GM12872 (cell line): ENCODE data around the gene AGPAT2.

Experiments
- CTCF ChIP-seq: IDR thresholded peaks from 3 replicates; pipeline ENCODE4 v1.5.1; 2011; ENCODE audit warnings: low read depth, mild to moderate bottlenecking, low read length, moderate library complexity; ENCODE audit not compliant: insufficient read depth

Gene AGPAT2

GRCh38 chr9:136687721-136688223, 515 bp upstream of the AGPAT2 start:
- no peak for TF ChIP-seq CTCF

- no peak for TF ChIP-seq CTCF
Observed at GRCh38 chr9:136686534-136686793, 793 bp downstream of the AGPAT2 start.

- no peak for TF ChIP-seq CTCF
Observed at GRCh38 chr9:136685790-136686533, 1.3 kb downstream of the AGPAT2 start.

GRCh38 chr9:136685216-136685615, 2.0 kb downstream of the AGPAT2 start:
- no peak for TF ChIP-seq CTCF

- no peak for TF ChIP-seq CTCF
Observed at GRCh38 chr9:136684799-136685198, 2.5 kb downstream of the AGPAT2 start.

- TF ChIP-seq CTCF = no peak
Observed at GRCh38 chr9:136684339-136684738, 2.9 kb downstream of the AGPAT2 start.

- TF ChIP-seq CTCF = no peak
Observed at GRCh38 chr9:136683755-136684154, 3.5 kb downstream of the AGPAT2 start.

- TF ChIP-seq CTCF = no peak
Observed at GRCh38 chr9:136683173-136683745, 4.0 kb downstream of the AGPAT2 start.
